ENCODE results near the gene PDZD8.

- TF ChIP-seq POLR2A (IDR thresholded peaks at IDR 0.05) (no peak), CTCF (IDR thresholded peaks at IDR 0.05 in 4 of 5, conservative IDR thresholded peaks at IDR 0.05 in 1 of 5) (no peak)
Observed at GRCh38 chr10:117284716-117285494, 90.3 kb downstream of the PDZD8 start.
